GM19023 (cell line): Measurements from ENCODE around the gene FGGY.

ENCODE experiments used
- ATAC-seq: cut with Tn5 transposase; IDR thresholded peaks from one replicate; pipeline ENCODE4 v1.9.1; 2021; ENCODE audit warnings: mild to moderate bottlenecking, moderate library complexity; ENCODE audit not compliant: unreplicated experiment

The FGGY gene

DNA sequence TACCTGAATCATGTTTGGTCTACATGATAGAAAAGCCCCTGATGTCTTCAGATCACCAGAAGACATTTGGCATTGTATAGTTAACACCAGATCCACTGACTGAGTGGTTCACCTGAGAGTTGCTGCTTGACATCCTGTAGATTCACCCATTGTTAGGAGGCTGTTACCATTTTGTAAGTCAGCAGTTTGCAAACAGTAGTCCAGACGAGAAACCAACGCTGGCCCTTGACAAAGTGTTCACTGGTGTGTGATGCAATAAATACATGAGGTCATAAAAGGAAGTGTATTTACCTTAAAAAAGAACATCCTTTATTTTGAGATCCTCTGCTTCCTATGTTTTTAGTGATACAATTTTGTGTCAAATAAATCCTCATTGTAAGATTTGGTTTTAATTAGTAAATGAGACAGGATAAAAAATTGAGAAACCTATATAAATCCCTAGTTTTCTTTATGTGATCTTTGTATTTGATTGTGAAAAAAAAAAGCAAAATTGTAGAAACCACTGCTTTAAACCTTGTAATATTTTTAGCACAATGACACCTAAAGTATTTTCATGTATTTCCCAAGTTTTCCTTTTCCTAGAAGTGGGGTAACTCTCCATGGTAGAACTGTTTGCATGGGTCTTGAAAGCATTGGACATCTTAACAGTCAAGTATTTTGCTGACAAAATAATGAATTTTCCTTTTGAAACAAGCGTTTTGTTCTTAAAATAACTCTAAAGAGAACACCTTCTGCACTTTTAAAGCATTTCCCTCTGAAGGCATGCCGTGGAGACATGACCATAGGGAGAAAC is 204.3 kb downstream of the FGGY start:
- ATAC-seq, result no peak

DNA sequence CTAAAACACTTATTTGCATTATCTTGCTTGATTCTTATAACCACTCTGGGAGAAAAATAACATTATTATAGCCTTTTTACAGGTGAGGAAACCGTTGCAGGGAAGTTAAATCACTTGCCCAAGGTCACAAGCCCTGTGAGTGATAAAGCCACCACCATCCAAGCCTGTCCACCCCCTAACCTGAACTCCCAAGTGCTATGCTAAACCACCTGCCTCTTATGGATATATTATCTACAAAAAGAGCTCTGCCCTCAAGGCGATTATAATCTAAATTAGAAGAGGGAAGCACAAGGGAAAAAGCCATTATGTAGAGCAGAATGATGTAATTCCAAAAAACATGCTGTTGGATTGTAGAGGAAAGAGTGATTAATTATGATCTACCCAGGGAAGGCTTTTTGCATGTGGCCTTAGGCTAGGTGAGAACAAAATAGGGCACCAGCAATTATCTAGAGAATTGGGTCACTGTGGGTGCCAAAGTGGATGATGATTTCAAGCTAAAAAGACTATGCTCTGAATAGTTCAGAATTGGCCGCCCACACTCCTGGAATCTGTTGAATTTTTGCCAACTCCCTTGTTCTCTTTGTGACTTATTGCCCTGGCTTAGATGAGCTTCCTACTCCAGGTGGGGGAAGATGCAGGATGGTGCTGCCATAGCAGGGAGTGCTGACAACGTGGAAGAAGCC is 205.3 kb downstream of the FGGY start:
- no peak for ATAC-seq

DNA sequence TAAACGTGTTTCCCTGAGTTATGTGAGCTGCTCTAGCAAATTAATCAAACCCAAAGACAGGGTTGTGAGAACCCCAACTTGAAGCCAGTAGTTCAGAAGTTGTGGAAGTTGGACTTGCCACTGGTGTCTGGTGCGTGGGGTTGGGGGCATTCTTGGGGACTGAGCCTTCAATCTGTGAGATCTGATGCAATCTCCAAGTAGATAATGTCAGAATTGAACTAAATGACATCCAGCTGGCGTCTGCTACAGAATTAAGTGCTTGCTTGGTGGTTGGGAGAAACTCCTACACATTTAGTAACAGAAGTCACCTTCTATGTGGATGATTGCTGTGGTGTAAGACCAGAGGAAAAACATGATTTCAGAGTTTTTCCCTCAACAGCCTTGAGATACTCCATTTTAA is 207.4 kb downstream of the FGGY start:
- ATAC-seq, result no peak

DNA sequence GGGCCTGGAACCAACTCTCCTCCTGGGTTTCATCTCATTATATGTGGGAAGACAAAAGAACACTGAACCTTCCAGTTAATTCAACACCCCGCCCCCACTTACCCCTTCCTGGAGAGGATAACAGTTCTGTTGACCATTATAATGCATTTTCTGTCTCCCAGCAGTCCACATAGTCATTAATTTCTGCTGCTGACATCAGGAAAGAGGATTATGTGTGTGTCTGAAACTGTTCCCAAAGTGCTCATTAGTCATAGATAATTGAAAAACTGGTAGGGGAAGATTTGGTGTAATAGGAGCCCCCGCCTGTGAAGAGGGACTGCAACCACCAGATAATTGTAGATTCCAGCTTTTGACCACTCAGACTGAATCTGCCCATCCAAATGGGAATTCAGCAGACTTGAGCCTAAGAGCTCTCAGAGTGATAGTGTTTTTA is 208.7 kb downstream of the FGGY start:
- ATAC-seq, result no peak

DNA sequence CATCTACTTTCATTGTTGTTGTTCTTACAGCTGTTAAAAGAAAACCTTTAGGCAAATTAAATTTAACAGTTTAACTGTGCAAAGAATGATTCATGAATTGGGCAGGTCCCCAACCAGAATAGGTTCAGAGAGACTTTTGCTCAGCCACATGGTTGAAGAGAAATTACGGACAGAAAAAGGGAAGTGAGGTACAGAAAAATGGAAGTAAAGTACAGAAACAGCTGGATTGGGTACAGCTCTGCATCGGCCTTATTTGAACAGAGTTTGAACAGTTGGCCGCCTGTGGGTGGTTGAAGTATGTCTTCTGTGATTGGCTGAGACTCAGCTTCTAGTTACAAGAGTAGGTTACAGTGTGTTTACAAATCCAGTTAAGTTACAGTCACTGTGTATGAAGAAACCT is 210.1 kb downstream of the FGGY start:
- peak; percentile 91 for ATAC-seq

DNA sequence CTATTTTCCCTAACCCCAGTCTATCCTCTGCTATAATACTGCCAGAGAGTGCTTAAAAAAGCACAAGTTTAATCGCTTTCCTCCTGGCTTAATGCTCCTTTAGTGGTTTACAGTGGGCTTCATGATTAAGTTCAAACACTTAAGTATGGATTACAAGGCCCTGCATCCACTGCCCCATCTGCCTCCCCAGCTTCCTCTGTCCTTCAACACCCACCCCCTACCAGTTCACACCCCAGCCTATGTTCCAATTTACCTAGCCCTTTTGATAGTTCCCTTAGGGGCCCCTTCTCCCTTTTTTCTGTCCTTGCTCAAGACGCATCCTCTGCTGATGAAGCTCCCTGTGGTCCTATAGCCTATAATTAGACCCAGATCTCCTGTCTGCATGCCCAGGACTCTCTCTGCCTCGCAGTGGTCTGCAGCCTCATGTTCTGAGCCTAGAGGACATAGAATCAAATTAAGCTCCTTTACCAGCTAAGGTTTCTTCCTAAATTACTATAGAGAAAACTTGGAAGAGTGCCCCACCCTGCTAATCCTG is 212.5 kb downstream of the FGGY start:
- ATAC-seq, result no peak

DNA sequence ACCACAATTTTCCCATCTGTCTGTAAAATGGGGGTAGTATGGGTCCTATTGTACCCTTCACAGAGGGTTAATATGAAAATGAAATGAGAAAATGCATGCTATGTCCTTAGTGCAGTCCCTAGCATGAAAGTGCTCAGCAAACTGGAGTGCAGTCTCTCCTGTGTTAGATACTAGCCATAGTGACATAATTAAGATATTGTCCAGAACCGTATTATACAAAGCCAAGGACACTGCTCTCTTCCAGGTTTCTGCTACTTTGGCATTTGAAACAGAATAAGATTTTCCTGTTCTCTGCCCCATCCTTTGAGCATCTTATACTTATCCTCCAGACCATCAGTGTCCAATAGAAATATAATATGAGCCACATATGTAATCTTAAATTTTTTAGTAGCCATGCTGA is 213.4 kb downstream of the FGGY start:
- ATAC-seq, result no peak

DNA sequence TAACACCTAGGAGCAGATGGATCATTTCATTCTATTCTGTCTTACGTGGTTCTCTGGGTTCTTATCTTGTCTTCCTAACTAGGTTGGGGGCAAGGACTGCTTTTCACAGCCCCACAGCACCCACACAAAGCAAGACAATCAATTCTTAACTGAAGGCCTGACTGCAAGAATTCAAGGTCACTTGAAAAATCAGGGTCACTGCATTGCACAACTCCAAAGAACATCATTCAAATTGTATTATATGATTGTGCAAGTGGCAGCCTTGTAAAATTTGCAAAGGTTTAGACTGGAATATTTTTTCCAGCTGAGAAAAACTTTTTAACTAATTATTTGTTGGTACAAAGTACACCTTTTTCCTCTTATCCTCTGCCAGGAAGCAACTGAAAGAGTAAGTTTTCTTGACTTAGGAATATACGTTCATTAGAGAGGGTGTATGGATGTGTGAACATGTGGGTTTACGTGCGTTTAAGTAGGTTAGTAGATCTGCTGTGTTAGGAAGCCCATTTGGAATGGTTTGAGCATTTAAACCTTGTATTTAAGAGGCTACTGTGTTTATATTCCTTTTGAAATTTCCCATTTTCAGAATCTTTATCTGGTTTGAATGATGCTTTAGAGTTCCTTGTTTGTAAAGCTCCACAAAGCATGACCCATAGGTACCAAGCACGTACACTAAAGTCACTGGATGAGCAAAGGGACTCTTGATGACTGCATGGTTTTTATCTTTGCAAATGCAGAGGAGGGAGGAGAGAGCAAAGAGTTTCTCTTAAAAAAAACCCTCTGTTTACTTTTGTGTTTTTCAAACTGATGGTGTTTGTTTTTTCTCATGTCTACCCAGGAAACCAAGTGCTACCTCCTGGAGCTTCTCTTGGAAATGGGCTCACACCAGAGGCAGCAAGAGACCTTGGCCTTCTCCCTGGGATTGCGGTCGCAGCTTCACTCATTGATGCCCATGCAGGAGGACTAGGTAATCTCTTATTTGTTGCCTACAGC is 214.9 kb downstream of the FGGY start:
- ATAC-seq, result no peak

DNA sequence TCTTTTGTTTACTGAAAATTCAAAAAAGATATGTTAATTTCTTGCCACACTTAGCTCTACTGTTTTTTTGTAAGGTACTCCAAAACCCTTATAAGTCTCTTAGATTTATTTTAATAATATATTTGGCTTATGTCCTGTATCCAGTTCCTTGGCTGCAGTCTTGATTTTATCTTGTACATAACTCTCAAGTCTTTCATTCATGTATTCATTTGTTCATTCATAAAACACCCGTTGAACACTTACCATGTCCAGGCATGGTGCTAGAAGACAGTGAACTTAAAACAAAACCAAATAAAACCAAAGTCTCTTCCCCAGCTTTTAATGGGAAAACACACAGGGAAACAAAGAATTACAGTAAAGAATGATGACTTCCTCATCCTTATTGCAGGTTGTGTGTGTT is 215.8 kb downstream of the FGGY start:
- ATAC-seq, result no peak

DNA sequence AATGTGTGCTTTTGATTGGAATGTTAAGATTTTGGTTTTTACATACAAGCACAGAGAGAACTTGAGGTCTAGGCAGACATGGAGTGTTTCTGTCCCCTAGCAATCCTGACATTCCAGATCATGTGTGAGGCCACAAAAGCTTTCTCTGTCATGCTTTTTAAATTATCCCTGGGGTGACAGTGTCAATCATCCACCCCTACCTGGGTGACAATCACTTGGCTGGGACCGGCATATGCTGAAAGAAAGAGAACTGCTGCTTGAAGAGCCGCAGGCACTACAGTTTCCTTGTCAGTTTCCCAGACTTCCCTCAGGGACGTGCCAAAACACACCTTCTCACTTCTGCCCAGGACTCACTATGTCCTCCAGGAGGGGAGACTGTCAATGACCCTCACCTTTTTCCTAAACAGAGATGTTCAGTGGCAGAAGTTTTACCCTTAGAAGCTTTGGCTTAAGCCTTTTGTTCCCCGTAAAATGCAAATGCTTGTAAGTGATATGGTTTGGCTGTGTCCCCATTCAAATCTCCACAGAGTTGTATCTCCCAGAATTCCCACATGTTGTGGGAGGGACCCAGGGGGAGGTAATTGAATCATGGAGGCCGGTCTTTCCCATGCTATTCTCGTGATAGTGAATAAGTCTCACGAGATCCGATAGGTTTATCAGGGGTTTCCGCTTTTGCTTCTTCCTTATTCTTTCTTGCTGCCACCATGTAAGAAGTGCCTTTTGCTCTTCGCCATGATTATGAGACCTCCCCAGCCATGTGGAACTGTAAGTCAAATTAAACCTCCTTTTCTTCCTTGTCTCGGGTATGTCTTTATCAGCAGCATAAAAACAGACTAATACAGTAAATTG is 217.4 kb downstream of the FGGY start:
- no peak for ATAC-seq

DNA sequence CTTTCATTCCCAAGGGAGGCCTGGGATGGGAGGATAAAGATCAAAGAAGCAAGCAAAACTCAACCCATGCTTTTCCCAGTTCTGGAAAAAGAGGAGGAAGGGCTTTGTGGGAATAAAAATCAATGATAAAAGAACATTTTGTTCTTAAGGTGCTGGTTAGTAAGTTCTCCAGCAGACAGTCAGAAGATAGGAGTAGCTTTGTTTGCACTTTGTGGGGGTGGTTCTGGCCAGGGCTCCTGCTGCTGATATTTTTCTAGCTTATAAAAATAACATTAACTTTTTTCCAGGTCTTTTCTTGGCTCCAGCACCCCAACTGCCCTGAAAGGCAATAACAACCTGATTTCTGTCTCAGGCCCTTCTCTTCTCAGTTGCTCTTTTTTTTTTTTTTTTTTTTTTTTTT is 220.0 kb downstream of the FGGY start:
- no peak for ATAC-seq

DNA sequence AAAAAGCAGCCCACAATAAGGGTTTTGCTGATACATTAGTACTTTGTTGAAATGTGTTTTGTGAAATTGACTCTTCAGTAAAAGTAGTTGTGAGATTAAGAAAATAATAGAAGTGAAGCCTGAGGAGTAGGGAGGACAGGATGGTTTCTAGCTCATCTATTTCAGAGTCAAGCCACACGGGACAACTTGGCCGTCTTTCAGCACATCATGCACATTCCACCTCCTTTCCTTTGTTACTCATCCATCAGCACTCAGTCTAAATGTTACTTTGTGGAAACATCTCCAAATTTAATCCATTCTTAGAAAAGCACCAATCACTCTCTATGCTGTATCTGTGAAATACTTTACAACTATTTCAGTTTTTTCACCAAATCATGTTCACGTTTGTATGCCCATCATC is 223.3 kb downstream of the FGGY start:
- no peak for ATAC-seq

DNA sequence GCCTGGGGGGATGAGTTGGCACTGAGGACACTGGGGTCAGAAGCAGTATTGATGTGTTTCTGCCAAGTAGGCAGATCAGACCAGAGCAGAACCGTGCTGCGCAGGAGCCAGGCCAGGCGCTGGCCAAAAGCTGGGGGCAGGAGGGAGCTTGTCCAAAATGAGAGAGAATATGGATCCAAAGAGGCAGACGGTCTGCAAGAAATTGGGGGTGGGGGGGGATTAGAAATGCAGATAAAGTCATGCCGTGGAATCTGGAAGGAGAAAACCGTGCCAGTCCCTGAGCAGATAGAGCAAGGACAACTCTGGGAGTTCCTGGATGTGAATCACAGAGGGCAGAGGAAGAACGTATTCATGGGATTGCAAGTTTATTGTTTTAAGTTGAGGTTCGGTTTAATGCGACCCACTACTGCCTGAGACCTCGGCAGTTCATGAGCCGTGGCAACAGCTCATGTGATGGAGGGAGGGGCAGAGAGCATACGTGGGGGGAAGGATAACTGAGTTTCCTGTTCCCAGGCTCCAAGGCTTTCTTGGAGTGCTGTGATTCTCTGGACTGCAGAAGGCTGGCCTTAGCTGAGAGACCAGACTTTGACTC is 224.0 kb downstream of the FGGY start:
- no peak for ATAC-seq

DNA sequence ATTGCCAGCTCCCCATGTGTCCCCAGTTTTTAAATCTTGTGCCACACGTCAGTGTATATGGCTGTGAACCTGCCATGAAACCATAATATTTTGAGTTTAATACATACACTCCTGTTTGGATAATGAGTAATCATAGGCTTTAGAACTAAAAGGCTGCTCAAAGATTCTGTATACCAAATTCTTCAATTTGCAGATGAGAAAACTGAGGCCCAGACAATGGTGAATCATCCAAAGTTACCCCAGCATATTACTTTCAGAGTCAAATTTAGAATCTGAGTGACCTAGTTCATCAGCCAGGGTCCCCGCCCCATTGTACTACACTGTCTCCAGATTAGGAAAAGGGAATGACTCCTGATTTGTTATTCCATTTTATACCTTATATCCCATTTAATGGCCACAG is 224.6 kb downstream of the FGGY start:
- no peak for ATAC-seq

DNA sequence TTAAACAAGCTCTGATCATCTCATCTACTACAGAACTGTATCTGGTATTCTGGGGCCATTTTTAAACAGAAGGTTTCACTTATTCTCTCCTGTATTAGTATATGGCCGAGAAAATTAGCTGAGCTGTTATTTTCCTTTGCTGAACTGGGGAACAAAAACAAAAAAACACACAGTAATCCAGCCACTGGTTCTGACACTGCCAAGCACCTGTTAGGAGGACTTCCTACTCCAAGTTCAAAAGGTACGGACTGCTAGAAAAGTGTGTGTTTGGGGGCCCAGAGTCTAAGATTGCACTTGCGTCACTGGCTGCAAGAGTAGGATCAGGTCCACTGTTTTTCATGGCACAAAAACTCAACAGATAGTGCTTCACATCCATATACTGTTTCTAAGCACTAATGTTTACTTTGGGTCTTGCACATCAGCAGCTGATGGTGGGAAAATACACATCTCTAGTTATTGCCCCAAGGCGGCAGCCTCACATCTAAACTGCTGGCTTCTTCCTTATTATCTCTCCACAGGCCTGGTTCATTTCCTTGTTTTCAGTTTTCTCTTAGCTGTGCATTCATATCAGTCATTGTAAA is 226.1 kb downstream of the FGGY start:
- no peak for ATAC-seq

DNA sequence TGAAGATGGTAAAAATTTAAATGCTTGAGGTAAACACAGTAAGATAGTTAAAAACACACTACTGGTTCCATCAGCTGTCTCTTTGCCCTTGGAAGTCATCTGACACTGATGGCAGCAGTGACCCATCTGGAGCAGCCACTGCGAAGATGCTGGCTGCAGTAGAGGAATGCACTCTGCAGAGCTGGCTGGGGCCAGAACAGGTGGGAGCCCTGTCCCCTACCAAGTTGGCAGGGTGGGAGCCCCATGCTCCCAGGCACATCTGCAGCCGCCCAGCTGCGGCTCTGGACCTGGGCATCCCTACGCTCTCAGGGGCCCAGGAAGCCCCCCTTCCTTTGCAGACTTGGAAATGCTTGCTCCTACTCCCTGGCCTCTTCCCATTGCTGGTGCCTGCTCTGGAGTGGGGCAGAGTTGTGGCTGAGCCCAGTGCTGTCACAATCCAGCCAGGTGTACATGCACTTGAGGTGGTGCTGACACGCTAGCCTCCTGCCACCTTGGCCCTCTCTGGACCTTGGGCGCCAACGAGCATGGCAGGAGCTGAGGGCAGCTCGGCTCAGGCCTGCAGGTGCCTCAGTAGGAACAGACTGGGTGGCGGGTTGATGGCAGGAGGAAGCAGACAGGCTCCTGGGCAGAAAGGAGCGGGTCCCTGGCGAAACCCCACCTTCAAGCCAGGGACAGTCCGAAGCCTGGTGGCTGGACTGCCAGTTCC is 227.0 kb downstream of the FGGY start:
- no peak for ATAC-seq

DNA sequence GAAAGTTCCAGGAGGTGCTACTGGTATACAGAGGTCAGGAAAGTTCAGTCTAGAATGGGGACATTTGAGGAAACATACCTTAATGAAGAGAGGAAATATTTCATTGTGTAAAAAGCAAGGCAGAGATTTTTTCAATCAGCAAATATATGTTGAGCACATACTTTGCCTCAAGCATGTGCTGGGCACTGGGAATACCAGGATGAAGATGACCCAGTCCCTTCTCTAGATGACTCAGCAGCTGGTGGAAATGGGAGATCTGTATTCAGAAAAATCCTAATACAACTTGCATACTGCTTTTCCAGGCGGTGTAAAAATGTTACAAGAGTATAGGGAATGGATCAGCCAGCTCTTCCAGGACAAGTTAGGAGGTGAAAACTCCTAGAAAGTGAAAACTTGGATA is 229.3 kb downstream of the FGGY start:
- no peak for ATAC-seq

DNA sequence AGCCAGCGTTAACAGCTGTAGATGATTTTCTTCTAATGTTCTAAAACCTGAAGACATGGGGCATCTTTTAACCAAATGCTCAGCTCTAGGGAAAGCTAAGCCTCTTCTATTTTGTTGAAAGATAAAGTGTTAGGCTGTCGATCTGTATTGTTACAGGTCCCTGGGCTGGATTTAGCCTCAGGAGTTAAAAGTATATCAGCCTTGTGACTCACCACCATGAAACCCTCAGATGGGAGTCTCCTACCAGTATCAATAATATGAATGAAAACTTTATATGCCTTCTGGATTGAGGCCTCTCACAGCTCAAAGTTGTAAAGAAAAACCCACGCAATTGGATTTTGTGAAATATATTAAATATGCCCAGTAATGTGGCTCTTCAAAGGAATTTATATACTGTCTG is 231.6 kb downstream of the FGGY start:
- no peak for ATAC-seq

DNA sequence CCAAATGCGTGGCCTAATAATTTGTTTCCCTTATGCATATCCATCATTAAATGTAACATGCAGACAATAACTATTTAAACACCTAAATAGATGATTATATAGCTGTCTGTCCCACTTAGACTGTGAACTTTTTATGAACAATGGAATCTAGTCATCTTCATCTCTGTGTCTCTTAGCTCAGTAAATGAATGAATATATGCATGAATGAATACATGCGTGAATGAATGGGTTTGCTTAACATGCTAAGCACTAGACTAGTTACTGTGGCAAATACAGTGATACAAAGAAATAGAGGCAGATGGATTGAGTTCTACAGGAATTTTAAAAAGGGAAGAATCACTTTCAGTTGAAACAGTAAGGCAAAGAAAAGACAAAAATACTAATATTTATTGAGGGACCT is 232.0 kb downstream of the FGGY start:
- no peak for ATAC-seq
